ENCODE measurements around the gene BAAT. TPM values are rescaled to one million over a fixed set of nuclear protein-coding genes. Genes with fewer than 3 reads are reported as not detected.

The BAAT gene
- total and polyA plus RNA-seq, 7 donors = 0.60 TPM; not detected in 6

DNA sequence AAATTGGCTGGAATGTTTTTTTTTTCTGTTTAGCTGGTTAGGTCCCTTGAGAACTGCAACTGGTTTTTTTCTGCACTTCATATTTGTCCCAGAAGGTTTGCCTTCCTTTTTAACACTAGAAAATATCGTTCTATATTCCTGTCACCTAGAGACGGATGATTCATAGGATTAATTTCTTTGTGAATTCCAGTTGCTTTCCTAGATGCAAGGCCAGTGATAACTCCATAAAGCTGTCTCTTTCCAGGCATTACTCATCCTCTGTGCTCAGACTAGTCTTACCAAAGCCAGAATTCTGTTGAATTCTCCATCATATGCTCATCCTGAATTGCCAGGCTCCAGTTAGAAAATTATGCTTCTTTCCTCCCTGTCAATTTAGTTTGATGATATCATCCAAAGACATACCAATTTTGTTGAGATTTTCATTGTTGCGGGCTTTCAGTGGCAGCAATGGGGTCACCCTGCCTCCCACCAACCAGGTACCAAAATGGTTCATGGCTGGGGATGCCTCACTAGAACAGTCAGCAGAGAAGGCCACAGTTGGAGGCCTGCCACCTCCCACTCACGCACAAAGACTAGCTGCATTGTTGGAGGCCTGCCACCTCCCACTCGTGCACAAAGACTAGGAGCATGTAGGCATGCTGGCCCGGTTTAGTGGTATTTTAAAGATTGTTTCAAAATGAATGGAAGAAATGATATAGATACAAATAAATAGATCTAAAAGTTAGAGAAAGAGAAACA, 8.5 kb downstream of the BAAT start:
- no peak overlapping the region for H3K4me3 ChIP-seq
- DNase-seq = no peak
- H3K27me3 ChIP-seq = no peaks in the 10 kb centered on the region
- WGBS, 2 donors = 89 to 91% methylated on average over 6 of the region's 6 CpGs
- H3K9me3 ChIP-seq = no peaks in the 10 kb centered on the region
- no peak overlapping the region for H3K27ac ChIP-seq
- no peaks in the 10 kb centered on the region for H3K4me1 ChIP-seq
- TF ChIP-seq POLR2A (IDR thresholded peaks at IDR 0.05) (no peak), EP300 (IDR thresholded peaks at IDR 0.05) (no peak), POLR2AphosphoS5 (IDR thresholded peaks at IDR 0.05) (no peak)
- TF ChIP-seq, protein P1, sequence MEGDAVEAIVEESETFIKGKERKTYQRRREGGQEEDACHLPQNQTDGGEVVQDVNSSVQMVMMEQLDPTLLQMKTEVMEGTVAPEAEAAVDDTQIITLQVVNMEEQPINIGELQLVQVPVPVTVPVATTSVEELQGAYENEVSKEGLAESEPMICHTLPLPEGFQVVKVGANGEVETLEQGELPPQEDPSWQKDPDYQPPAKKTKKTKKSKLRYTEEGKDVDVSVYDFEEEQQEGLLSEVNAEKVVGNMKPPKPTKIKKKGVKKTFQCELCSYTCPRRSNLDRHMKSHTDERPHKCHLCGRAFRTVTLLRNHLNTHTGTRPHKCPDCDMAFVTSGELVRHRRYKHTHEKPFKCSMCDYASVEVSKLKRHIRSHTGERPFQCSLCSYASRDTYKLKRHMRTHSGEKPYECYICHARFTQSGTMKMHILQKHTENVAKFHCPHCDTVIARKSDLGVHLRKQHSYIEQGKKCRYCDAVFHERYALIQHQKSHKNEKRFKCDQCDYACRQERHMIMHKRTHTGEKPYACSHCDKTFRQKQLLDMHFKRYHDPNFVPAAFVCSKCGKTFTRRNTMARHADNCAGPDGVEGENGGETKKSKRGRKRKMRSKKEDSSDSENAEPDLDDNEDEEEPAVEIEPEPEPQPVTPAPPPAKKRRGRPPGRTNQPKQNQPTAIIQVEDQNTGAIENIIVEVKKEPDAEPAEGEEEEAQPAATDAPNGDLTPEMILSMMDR (IDR thresholded peaks at IDR 0.05) = no peak
- H3K36me3 ChIP-seq = no peaks in the 10 kb centered on the region
- intact Hi-C loops (cut with DNase I) = no loop called here

DNA sequence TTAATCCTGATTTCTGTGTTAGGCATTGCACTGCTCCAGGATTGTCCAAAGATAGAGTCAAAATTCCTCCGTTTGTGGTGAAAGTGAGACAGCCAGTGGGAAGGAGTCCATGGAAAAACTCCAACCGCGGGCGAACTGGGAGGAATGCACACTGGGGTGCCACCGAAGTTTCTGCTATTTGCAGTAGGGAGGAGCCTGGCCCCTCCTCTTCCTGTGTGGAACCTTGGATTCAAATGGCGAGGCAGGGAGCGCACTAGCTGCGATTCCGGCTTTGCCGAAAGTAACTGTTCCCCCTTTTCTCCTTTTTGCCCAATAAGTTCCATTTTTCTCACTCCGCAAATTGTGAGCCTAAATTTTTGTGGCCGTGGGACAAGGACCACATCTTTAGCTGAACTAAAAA, 9.3 kb downstream of the BAAT start:
- Histone ChIP-seq H3K27ac (no peak overlapping the region), H3K4me3 (no peak overlapping the region), H3K36me3 (no peaks in the 10 kb centered on the region), H3K9me3 (no peaks in the 10 kb centered on the region), H3K27me3 (no peaks in the 10 kb centered on the region), H3K4me1 (no peaks in the 10 kb centered on the region)
- intact Hi-C loops (cut with DNase I) = no loop called here
- WGBS, 2 donors = 93 to 96% methylated on average over 12 of the region's 12 CpGs
- no peak for DNase-seq
- no peak for TF ChIP-seq EP300 (IDR thresholded peaks at IDR 0.05)
- TF ChIP-seq POLR2AphosphoS5 (IDR thresholded peaks at IDR 0.05) = no peak
- TF ChIP-seq, protein P1 (IDR thresholded peaks at IDR 0.05) = no peak
- no peak for TF ChIP-seq POLR2A (IDR thresholded peaks at IDR 0.05)

DNA sequence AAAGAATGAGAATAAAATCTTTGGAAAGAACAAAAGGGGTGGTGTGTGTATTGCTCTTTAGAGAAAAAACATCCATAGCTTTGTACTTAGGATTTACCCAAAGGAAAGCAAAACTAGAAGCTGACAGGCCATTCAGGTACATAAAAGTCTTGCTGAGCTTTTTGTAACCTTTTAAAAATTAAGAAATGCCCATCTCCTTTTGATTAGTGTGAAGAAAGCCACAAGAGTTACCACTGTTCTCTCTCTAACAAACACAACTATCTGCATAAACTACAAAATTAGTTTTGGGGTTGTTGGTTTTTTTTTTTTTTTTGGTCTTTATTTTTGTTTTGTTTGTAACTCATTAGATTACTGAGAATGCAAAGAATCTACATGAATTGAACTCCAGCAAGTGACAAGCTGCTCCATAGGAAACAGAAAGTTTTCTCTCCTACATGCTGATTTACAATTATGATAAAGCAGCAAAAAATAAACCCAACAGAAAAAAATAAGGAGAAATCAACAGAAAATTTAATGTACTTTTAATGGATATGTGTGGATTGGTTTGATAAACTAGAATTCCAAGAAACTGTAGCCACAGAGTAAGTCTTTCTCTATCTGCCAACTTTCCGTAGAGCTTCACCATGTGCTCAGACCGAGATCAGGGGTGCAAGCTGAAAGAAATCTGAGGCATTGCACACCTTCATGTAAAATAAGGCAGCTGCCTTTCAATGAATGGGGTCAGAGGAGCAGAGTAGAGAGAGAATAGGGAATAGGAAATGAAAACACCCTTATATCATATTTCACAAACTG, 12.3 kb downstream of the BAAT start:
- H3K36me3 ChIP-seq = no peaks in the 10 kb centered on the region
- no peak overlapping the region for H3K27ac ChIP-seq
- H3K27me3 ChIP-seq = no peaks in the 10 kb centered on the region
- no peaks in the 10 kb centered on the region for H3K4me1 ChIP-seq
- DNase-seq = no peak
- no peak overlapping the region for H3K4me3 ChIP-seq
- 85 to 89% methylated on average over 2 of the region's 2 CpGs for WGBS, 2 donors
- TF ChIP-seq POLR2AphosphoS5 (IDR thresholded peaks at IDR 0.05) = no peak
- no peak for TF ChIP-seq POLR2A (IDR thresholded peaks at IDR 0.05)
- TF ChIP-seq EP300 (IDR thresholded peaks at IDR 0.05) = no peak
- TF ChIP-seq, protein P1 (IDR thresholded peaks at IDR 0.05) = no peak
- H3K9me3 ChIP-seq = no peaks in the 10 kb centered on the region
- intact Hi-C loops (cut with DNase I) = no loop called here

DNA sequence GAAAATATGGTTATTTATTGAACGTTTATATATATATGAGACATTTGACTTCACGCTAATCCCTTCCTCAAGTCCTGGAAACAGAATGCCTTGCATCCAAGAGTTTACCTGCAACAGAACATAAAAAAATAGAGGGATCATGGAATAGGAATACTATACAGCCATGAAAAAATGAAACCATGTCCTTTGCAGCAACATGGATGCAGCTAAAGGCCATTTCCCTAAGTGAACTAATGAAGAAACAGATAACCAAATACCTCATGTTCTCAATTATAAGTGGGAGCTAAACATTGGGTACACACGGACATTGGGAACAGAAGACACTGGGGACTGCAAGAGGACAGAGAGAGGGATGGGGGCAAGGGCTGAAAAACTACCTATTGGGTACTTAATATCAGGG, 13.0 kb downstream of the BAAT start:
- no peak for TF ChIP-seq POLR2AphosphoS5 (IDR thresholded peaks at IDR 0.05)
- TF ChIP-seq, protein P1 (IDR thresholded peaks at IDR 0.05) = no peak
- TF ChIP-seq POLR2A (IDR thresholded peaks at IDR 0.05) = no peak
- TF ChIP-seq EP300 (IDR thresholded peaks at IDR 0.05) = no peak
- 95 to 96% methylated on average over 3 of the region's 3 CpGs for WGBS, 2 donors
- H3K36me3 ChIP-seq = no peaks in the 10 kb centered on the region
- H3K4me1 ChIP-seq = no peaks in the 10 kb centered on the region
- no peaks in the 10 kb centered on the region for H3K9me3 ChIP-seq
- no peak for DNase-seq
- no peaks in the 10 kb centered on the region for H3K27me3 ChIP-seq
- no peak overlapping the region for H3K27ac ChIP-seq
- intact Hi-C loops (cut with DNase I) = no loop called here
- no peak overlapping the region for H3K4me3 ChIP-seq
